ENCODE measurements around the gene TESPA1. TPM values are rescaled to one million over a fixed set of nuclear protein-coding genes. Genes with fewer than 3 reads are reported as not detected.

The TESPA1 gene
- total and polyA plus RNA-seq, 2 of the 4 experiments (the other 2 are of a cell fraction), result not detected

DNA sequence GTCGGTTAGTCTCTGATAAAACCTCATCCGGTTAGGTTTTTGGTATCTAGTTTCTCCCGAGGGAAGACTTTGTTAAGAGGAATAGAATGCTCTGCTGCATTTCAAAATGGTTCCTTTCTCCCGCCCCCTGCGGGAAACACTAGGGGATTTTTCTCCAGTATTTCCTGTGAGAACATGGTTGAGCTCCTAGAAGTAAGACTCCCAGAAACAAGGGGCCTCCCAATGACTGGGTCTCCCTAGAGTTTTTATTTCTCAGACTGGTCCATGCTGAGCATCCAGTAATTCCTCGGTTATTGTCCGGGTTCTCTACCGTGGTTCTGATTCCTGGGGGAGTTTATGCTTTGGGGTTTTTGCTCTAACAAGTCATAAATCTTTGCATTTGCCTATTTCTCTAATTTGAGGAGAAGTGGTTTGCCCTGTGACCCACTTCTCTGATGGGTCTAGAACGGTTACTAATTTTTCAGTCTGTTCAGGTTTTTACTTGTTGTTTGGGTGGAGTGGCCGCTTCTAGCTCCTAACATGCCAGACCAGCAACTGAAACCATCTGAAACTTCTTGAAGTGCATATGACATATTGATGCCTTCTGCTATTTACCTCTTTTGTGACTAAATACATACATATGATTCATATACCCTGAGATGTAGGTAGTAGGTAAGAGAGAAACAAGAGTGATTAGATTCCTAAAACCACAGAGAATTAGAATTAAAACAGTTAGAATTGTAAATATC, 25.1 kb downstream of the TESPA1 start:
- Histone ChIP-seq H2BK15ac (ENCODE audit: low read depth, low read length) (no peak overlapping the region), H3K27ac (ENCODE audit: insufficient read depth, low read length) (no peak overlapping the region), H3K9me1 (ENCODE audit: insufficient read depth, low read length) (no peaks in the 10 kb centered on the region), H3K36me3 (ENCODE audit: control insufficient read depth, insufficient read depth, low read length) (no peaks in the 10 kb centered on the region), H4K91ac (ENCODE audit: insufficient read depth, low read depth, low read length) (no peak overlapping the region), H2AK9ac (replicated peaks; ENCODE audit: low read depth, low read length, poor library complexity) (no peak overlapping the region), H3K79me1 (ENCODE audit: low read depth in 1 of 2, low read length in 2 of 2) (no peaks in the 10 kb centered on the region), H3K4me3 (ENCODE audit: insufficient read depth, low read depth, low read length) (no peak overlapping the region), H3K9ac (ENCODE audit: low read depth, low read length) (no peak overlapping the region), H3K4ac (ENCODE audit: low read depth, low read length) (no peak overlapping the region), H2BK20ac (ENCODE audit: low read depth, low read length) (no peak overlapping the region), H3K56ac (ENCODE audit: extremely low read depth, insufficient read depth, low read length) (no peak overlapping the region), H3K27me3 (ENCODE audit: control insufficient read depth, insufficient read depth, low read length) (peaks cover 7% of the 10 kb centered on the region), H2AFZ (replicated peaks; ENCODE audit: low read length, poor library complexity) (no peak overlapping the region), H4K5ac (ENCODE audit: low read depth, low read length) (no peak overlapping the region), H3K14ac (replicated peaks; ENCODE audit: low read depth, low read length) (no peak overlapping the region), H4K8ac (ENCODE audit: low read depth in 2 of 2, low read length in 2 of 2) (no peak overlapping the region), H3K4me2 (ENCODE audit: low read depth, low read length) (no peak overlapping the region), H2AK5ac (ENCODE audit: low read depth, low read length) (no peak overlapping the region), H2BK5ac (ENCODE audit: low read depth, low read length, poor library complexity, severe bottlenecking) (no peak overlapping the region), H3K4me1 (ENCODE audit: control insufficient read depth, insufficient read depth, low read length) (no peaks in the 10 kb centered on the region), H4K20me1 (ENCODE audit: insufficient read depth, low read length) (no peaks in the 10 kb centered on the region), H3K23ac (ENCODE audit: low read depth, low read length) (no peak overlapping the region), H2BK120ac (ENCODE audit: low read depth, low read length) (no peak overlapping the region), H3K9me3 (ENCODE audit: control insufficient read depth, insufficient read depth, low read length) (no peaks in the 10 kb centered on the region), H3K18ac (ENCODE audit: low read depth, low read length) (no peak overlapping the region)
- ChIA-PET CTCF (interaction anchor here (1.1 to 1.9 kb wide), 2 partner anchors 209 to 257 kb away, joined by 3 to 9 read pairs; no protein-coding TSS in a partner anchor), POLR2A (ENCODE audit: unreplicated experiment) (no interaction called here)
- BruUV-seq (replicated peaks), result no TSS peak
- ATAC-seq (ENCODE audit: low read depth) (no peak), DNase-seq (no peak)
- dilution Hi-C loops (cut with HindIII; ENCODE audit: low sequenced_read_pairs, unreplicated experiment), result no loop called here
- whole genome bisulfite sequencing, 2 experiments (ENCODE audit: extremely low coverage in 2 of 2, insufficient read length in 1 of 2), result no CpG with 5 or more reads among the region's 10 CpGs
- intact Hi-C loops (cut with micrococcal nuclease), result loop anchor here (5.0 kb wide), 1 partner anchor 357 kb away; no protein-coding TSS in a partner anchor
- in situ Hi-C loops (cut with MboI; ENCODE audit: low sequenced_read_pairs), result loop anchor here (5.0 kb wide), 1 partner anchor 212 kb away; no protein-coding TSS in a partner anchor
- TF ChIP-seq BHLHE40 (IDR thresholded peaks at IDR 0.05; ENCODE audit: low read depth, low read length) (no peak), SMC3 (IDR thresholded peaks at IDR 0.05; ENCODE audit: low read depth, low read length) (no peak), FOS (IDR thresholded peaks at IDR 0.05; ENCODE audit: low read depth, low read length) (no peak), RAD21 (IDR thresholded peaks at IDR 0.05; ENCODE audit: low read length) (no peak), RCOR1 (IDR thresholded peaks at IDR 0.05; ENCODE audit: insufficient replicate concordance, low read length) (no peak), CHD1 (IDR thresholded peaks at IDR 0.05; ENCODE audit: low read depth, low read length) (no peak), MAZ (IDR thresholded peaks at IDR 0.05; ENCODE audit: borderline replicate concordance, low read depth, low read length) (no peak), MAFK (IDR thresholded peaks at IDR 0.05; ENCODE audit: low read depth, low read length) (no peak), CEBPB (IDR thresholded peaks at IDR 0.05; ENCODE audit: low read depth, low read length) (no peak), NFE2L2 (IDR thresholded peaks at IDR 0.05; ENCODE audit: low read depth, low read length) (no peak), POLR2A (IDR thresholded peaks at IDR 0.05; ENCODE audit: low read depth, low read length) (no peak), MXI1 (IDR thresholded peaks at IDR 0.05; ENCODE audit: borderline replicate concordance, low read depth, low read length) (no peak), RFX5 (IDR thresholded peaks at IDR 0.05; ENCODE audit: low read depth, low read length) (no peak)
- TF ChIP-seq, protein P1, sequence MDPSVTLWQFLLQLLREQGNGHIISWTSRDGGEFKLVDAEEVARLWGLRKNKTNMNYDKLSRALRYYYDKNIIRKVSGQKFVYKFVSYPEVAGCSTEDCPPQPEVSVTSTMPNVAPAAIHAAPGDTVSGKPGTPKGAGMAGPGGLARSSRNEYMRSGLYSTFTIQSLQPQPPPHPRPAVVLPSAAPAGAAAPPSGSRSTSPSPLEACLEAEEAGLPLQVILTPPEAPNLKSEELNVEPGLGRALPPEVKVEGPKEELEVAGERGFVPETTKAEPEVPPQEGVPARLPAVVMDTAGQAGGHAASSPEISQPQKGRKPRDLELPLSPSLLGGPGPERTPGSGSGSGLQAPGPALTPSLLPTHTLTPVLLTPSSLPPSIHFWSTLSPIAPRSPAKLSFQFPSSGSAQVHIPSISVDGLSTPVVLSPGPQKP (IDR thresholded peaks at IDR 0.05; ENCODE audit: borderline replicate concordance, low read depth, low read length), result no peak
- TF ChIP-seq, protein P2, sequence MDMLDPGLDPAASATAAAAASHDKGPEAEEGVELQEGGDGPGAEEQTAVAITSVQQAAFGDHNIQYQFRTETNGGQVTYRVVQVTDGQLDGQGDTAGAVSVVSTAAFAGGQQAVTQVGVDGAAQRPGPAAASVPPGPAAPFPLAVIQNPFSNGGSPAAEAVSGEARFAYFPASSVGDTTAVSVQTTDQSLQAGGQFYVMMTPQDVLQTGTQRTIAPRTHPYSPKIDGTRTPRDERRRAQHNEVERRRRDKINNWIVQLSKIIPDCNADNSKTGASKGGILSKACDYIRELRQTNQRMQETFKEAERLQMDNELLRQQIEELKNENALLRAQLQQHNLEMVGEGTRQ (IDR thresholded peaks at IDR 0.05; ENCODE audit: low read depth, low read length), result no peak
- TF ChIP-seq, protein P3, sequence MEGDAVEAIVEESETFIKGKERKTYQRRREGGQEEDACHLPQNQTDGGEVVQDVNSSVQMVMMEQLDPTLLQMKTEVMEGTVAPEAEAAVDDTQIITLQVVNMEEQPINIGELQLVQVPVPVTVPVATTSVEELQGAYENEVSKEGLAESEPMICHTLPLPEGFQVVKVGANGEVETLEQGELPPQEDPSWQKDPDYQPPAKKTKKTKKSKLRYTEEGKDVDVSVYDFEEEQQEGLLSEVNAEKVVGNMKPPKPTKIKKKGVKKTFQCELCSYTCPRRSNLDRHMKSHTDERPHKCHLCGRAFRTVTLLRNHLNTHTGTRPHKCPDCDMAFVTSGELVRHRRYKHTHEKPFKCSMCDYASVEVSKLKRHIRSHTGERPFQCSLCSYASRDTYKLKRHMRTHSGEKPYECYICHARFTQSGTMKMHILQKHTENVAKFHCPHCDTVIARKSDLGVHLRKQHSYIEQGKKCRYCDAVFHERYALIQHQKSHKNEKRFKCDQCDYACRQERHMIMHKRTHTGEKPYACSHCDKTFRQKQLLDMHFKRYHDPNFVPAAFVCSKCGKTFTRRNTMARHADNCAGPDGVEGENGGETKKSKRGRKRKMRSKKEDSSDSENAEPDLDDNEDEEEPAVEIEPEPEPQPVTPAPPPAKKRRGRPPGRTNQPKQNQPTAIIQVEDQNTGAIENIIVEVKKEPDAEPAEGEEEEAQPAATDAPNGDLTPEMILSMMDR (conservative IDR thresholded peaks at IDR 0.05; ENCODE audit: low read depth, low read length), result no peak

Data from IMR-90 (cell line).